Kidney epithelial cell (primary cell): ENCODE measurements around the gene HMGXB4. TPM values are rescaled to one million over a fixed set of nuclear protein-coding genes. Genes with fewer than 3 reads are reported as not detected.

Experiments used
- DNase-seq: peaks from one replicate; pipeline ENCODE4 v3.0.0-alpha.2; 2010; ENCODE audit warnings: low read depth
- H3K27me3 ChIP-seq: 2 replicates; pipeline ENCODE4 v1.6.0; 2011; ENCODE audit warnings: low read length; ENCODE audit not compliant: control insufficient read depth, insufficient read depth
- H3K36me3 ChIP-seq: 2 replicates; pipeline ENCODE4 v1.5.1; 2011; ENCODE audit warnings: low read length; ENCODE audit not compliant: control insufficient read depth, insufficient read depth
- H3K4me3 ChIP-seq: 2 replicates; pipeline ENCODE4 v1.5.1; 2011; ENCODE audit warnings: low read depth, mild to moderate bottlenecking, control low read depth, low read length
- CTCF ChIP-seq: IDR thresholded peaks from 2 replicates; pipeline ENCODE4 v1.5.1; 2011; ENCODE audit warnings: mild to moderate bottlenecking, moderate library complexity, low read length, control low read depth, inconsistent platforms; ENCODE audit not compliant: insufficient read depth, poor library complexity, severe bottlenecking
- total RNA-seq: library from RNA; depleted of rRNA; stranded (reverse); fragments of >200 nt; gene quantifications from 2 replicates; pipeline ENCODE4 v1.2.3, GENCODE V29; 2015

The HMGXB4 gene
- total RNA-seq, 1 donor from 2014 or later: 23.4 TPM

GRCh38 chr22:35330258-35330861, 73.1 kb downstream of the HMGXB4 start:
- H3K4me3 ChIP-seq: no peak overlapping the region
- TF ChIP-seq CTCF: no peak
- no peaks in the 10 kb centered on the region for H3K27me3 ChIP-seq
- H3K36me3 ChIP-seq: peaks cover 6% of the 10 kb centered on the region
- no peak for DNase-seq

GRCh38 chr22:35332278-35332677, 75.0 kb downstream of the HMGXB4 start:
- Histone ChIP-seq H3K36me3 (peaks cover 6% of the 10 kb centered on the region), H3K4me3 (no peak overlapping the region), H3K27me3 (no peaks in the 10 kb centered on the region)
- no peak for DNase-seq
- TF ChIP-seq CTCF: no peak

GRCh38 chr22:35333220-35333619, 75.9 kb downstream of the HMGXB4 start:
- no peak for DNase-seq
- peaks cover 4% of the 10 kb centered on the region for H3K36me3 ChIP-seq
- no peak for TF ChIP-seq CTCF

GRCh38 chr22:35334004-35334403, 76.7 kb downstream of the HMGXB4 start:
- no peak for TF ChIP-seq CTCF
- DNase-seq: no peak
- H3K4me3 ChIP-seq: no peak overlapping the region

More at GRCh38 chr22:35333220-35333619, 75.9 kb downstream of the HMGXB4 start:
- no peak overlapping the region for H3K4me3 ChIP-seq
- no peaks in the 10 kb centered on the region for H3K27me3 ChIP-seq

GRCh38 chr22:35335468-35335867, 78.2 kb downstream of the HMGXB4 start:
- no peak overlapping the region for H3K4me3 ChIP-seq
- TF ChIP-seq CTCF: no peak
- DNase-seq: no peak
- no peaks in the 10 kb centered on the region for H3K27me3 ChIP-seq
- peaks cover 1% of the 10 kb centered on the region for H3K36me3 ChIP-seq

More at GRCh38 chr22:35334004-35334403, 76.7 kb downstream of the HMGXB4 start:
- Histone ChIP-seq H3K27me3 (no peaks in the 10 kb centered on the region), H3K36me3 (peaks cover 1% of the 10 kb centered on the region)
